EH (cell line): Measurements from ENCODE around the gene RNASEL.
"Not testable (repeated sequence)": the region's sequence is repeated elsewhere in the genome, so short reads cannot be mapped to it uniquely, and the experiment has no call there.

ENCODE experiments used
- DNase-seq: peaks from one replicate; pipeline ENCODE4 v3.0.0-alpha.2; 2015; ENCODE audit warnings: low read depth

The RNASEL gene, protein sequence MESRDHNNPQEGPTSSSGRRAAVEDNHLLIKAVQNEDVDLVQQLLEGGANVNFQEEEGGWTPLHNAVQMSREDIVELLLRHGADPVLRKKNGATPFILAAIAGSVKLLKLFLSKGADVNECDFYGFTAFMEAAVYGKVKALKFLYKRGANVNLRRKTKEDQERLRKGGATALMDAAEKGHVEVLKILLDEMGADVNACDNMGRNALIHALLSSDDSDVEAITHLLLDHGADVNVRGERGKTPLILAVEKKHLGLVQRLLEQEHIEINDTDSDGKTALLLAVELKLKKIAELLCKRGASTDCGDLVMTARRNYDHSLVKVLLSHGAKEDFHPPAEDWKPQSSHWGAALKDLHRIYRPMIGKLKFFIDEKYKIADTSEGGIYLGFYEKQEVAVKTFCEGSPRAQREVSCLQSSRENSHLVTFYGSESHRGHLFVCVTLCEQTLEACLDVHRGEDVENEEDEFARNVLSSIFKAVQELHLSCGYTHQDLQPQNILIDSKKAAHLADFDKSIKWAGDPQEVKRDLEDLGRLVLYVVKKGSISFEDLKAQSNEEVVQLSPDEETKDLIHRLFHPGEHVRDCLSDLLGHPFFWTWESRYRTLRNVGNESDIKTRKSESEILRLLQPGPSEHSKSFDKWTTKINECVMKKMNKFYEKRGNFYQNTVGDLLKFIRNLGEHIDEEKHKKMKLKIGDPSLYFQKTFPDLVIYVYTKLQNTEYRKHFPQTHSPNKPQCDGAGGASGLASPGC

GRCh38 chr1:182588500-182589396 lies at the start of gene RNASEL:
Gene RNASEL (minus strand): TSS chr1:182589256. CDS start chr1:182586806, 2,450 bp downstream.
- peak; percentile 82 for DNase-seq

DNA sequence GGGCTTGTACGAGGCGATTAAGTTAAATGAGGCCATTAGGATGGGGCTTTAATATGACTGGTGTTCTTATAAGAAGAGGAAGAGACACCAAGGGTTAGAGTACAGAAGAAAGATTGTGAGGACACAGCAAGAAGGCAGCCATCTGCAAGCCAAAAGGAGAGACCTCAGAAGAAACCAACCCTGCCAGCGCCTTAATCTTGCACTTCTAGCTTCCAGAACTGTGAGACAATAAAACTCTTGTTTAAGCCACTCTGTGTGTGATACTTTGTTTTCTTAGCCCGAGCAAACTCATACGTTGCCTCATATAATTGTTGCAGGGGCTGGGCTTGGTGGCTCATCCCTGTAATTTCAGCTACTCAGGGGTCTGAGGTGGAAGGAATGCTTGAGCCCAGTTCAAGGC lies 48.7 kb upstream of the RNASEL start:
- no peak for DNase-seq

GRCh38 chr1:182635871-182636270 lies 46.8 kb upstream of the RNASEL start:
- no peak for DNase-seq

- no peak for DNase-seq
Observed at GRCh38 chr1:182634306-182635072, 45.4 kb upstream of the RNASEL start.

- DNase-seq = no peak
Observed at GRCh38 chr1:182633657-182634281, 44.7 kb upstream of the RNASEL start.

DNA sequence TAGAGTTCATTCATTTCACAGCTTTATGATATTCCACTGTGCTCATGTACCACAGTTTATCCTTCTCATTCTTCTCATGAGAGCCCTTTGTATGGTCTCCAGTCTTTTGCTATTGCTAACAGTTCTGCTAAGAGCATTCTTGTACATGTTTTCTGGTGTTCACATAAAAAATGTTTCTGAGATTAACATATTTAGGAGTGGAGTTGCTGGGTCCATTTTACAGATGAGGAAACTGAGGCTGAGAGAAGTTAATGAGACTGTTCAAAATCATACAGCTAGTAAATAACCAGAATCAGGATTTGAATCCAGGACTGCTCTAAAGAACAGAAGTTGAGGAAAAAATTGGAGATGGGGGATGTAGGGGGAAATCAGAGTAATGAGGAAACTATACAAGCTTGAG lies 44.0 kb upstream of the RNASEL start:
- no peak for DNase-seq

DNA sequence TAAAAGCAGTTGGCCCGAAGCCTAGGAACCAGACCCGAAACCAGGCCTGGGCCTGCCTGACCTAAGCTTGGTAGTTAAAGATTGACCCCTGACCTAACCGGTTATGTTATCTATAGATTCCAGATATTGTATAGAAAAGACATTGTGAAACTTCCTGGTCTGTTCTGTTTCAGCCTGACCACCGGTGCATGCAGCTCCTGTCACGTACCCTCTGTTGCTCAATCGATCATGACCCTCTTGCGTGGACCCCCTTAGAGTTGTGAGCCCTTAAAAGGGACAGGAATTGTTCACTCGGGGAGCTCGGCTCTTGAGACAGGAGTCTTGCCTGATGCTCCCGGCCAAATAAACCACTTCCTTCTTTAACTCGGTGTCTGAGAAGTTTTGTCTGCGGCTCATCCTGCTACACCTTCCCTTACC lies 43.4 kb upstream of the RNASEL start:
- DNase-seq = not testable (repeated sequence)

DNA sequence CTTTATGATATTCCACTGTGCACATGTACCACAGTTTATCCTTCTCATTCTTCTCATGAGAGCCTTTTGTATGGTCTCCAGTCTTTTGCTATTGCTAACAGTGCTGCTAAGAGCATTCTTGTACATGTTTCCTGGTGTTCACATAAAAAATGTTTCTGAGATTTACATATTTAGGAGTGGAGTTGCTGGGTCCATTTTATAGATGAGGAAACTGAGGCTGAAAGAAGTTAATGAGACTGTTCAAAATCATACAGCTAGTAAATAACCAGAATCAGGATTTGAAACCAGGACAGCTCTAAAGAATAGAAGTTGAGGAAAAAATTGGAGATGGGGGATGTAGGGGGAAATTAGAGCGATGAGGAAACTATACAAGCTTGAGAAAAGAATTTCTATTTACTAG lies 42.9 kb upstream of the RNASEL start:
- DNase-seq = no peak

DNA sequence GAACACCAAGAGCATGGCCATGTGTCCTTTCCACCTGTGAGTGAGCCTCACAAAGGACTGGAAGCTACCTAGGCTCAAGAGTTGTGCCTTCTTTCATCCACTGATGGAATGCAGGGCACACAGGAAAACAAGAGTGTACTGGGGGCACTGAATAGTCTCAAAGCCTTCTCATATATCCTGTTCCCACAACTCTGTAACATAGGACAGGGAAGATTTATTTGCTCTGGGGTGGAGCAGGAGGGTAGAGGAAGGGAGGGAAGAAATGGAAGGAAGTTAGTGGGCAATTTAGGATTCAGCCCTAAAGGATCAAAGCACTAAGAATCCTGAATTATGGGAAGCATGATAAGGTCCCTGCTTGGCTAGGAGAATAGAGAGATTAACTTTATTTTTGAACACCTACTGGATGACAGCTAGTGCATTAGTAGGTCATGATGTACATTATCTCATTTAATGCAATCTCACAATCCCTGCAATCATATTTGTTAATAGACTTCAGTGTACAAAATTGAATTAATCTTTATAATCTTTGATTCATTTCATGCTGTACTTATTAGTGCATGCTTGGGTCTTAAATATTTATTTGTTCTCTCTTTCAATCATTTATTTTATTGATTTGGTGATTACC lies 42.1 kb upstream of the RNASEL start:
- no peak for DNase-seq

- peak; percentile 27 for DNase-seq
Observed at GRCh38 chr1:182630586-182630985, 41.5 kb upstream of the RNASEL start.

DNA sequence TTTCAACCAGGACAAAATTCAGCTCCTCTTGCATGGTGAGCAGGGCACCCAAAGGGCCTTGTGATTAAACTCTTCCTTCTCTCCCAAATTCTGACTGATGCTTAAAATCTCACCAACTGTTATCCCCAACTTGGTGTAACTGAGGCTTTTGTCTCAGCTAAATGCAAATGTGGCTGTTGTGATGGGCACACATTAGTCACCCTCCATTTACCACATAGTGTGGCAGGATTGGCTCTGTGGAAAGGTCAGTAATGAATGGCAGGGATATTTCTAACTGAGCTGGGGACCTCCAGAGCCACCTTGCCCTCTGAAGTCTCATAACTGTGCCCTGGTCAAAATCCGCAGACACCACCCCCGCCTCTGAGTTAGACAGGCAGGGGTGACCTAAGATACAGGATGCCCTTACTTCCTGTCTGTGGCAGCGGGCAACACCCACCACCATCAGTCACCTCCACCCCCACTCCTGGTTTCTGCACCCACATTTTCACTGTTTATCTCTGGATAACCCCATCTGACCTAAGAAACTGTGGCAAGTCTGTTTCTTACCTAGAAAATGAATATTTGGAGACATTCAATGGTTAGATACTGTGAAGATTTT lies 40.5 kb upstream of the RNASEL start:
- no peak for DNase-seq

GRCh38 chr1:182629080-182629479 lies 40.0 kb upstream of the RNASEL start:
- no peak for DNase-seq

DNA sequence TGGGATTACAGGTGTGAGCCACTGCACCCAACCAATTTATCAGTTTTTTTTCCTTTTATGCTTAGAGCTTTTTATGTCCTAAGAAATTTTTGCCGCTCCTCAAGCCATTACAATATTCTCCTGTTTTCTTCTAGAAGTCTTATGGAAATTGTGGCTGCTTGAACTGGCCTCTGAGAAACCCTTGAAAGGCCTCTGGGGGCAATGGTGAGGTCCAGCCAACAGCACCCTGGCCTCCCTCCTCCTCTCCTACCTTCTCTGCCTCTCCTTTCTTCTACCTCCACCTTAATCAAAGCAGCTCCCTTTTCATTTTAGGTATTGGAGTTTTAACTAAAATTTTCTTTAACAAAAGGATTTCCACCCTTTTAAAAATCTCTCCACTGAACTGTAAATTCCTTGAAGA lies 39.6 kb upstream of the RNASEL start:
- DNase-seq = no peak

DNA sequence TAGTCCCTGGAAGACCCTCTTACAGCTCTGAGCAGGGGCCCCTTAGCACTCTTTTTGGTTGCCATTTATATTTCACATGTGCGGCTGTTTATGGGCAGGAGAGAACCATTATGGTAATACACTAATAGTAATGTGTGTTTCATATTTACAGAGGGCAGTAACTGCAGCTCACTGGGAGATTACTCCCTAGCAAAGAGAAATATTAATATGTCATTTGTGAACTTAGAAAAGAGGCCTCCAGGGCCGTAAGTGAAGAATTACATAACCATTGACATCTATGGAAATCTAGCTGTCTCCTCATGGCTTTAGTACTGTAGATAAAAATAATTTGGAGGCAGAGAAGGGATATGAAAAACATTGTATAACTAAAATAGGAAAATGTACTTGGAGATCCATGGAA lies 38.6 kb upstream of the RNASEL start:
- no peak for DNase-seq

DNA sequence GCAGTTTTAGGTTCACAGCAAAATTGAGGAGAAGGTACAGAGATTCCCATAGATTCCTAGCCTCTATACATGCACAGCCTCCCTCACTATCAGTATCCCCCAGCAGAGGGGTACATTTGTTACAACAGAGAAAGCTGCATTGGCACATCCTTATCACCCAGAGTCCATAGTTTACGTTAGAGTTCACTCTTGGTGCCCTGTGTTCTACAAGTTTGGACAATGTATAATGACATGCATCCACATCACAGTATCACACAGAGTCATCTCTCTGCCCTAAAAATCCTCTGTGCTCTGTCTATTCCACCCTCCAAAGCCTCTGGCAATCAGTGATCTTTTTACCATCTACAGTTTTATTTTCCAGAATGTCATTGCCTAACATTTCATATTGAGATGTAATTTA lies 37.5 kb upstream of the RNASEL start:
- DNase-seq = no peak

GRCh38 chr1:182625719-182626504 lies 36.9 kb upstream of the RNASEL start:
- peak; percentile 39 for DNase-seq

DNA sequence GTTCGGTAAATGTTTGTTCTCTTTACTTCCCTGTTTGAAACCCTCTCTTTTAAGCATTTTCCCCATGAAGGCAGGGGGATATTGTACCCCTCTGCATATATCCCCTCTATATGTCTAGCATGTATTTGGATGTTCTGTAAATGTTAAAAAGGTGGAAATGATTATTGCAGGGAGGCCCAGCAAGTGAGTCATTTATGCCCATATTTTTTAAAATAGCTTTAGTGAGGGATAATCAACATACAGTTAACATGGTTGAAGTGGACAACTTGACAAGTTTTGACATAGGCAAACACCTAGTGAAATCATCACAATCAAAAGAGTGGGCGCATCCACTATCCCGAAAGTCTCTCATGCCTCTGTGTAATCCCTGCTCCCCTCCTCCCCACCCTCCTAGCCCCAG lies 36.0 kb upstream of the RNASEL start:
- DNase-seq = no peak

- DNase-seq = no peak
Observed at GRCh38 chr1:182624577-182624976, 35.5 kb upstream of the RNASEL start.

GRCh38 chr1:182622901-182623528 lies 34.0 kb upstream of the RNASEL start:
- no peak for DNase-seq
